CD4-positive, alpha-beta T cell treated with Interleukin-15 for 4 hours (primary cell): ENCODE data around the gene MEPCE.
"Not testable (repeated sequence)": the region's sequence is repeated elsewhere in the genome, so short reads cannot be mapped to it uniquely, and the experiment has no call there.

Experiments used
- DNase-seq: peaks from one replicate; pipeline ENCODE4 v3.0.0-alpha.2; 2020; ENCODE audit warnings: low spot score

The MEPCE gene, protein sequence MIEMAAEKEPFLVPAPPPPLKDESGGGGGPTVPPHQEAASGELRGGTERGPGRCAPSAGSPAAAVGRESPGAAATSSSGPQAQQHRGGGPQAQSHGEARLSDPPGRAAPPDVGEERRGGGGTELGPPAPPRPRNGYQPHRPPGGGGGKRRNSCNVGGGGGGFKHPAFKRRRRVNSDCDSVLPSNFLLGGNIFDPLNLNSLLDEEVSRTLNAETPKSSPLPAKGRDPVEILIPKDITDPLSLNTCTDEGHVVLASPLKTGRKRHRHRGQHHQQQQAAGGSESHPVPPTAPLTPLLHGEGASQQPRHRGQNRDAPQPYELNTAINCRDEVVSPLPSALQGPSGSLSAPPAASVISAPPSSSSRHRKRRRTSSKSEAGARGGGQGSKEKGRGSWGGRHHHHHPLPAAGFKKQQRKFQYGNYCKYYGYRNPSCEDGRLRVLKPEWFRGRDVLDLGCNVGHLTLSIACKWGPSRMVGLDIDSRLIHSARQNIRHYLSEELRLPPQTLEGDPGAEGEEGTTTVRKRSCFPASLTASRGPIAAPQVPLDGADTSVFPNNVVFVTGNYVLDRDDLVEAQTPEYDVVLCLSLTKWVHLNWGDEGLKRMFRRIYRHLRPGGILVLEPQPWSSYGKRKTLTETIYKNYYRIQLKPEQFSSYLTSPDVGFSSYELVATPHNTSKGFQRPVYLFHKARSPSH

DNA sequence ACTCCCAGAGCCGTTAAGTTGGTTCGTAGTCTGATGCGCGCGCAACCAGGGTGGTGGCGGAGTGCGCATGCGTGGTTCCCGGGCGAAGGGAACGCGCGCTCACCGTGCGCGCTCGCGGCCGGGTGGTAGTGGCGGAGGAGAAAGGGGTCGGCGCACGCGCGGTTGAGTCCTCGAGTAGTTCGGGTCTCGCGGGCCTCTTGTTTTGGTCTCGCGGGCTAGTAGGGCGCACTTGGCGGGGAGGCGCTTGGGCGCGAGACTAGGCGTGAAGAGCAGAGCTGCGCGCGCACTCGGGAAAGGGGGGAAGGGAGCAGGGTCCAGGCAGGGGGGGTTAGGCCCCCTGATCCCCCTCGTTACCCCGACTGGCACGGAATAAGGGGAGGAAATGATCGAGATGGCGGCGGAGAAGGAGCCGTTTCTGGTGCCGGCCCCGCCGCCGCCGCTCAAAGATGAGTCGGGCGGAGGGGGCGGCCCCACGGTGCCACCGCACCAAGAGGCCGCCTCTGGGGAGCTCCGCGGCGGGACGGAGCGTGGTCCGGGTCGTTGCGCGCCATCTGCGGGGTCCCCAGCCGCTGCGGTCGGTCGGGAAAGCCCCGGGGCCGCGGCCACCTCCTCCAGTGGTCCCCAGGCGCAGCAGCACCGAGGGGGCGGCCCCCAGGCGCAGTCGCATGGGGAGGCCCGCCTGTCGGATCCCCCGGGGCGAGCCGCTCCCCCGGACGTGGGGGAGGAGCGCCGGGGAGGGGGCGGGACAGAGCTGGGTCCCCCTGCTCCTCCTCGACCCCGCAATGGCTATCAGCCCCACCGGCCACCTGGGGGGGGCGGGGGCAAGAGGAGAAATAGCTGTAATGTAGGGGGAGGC, at the start of gene MEPCE:
Gene MEPCE (plus strand): TSS at position 195 of the 856 bp plus-strand sequence. CDS start 188 bp downstream, at position 383.
- DNase-seq: peak; percentile 94

- DNase-seq: no peak
Observed at GRCh38 chr7:100380196-100380595, 49.4 kb upstream of the MEPCE start.

DNA sequence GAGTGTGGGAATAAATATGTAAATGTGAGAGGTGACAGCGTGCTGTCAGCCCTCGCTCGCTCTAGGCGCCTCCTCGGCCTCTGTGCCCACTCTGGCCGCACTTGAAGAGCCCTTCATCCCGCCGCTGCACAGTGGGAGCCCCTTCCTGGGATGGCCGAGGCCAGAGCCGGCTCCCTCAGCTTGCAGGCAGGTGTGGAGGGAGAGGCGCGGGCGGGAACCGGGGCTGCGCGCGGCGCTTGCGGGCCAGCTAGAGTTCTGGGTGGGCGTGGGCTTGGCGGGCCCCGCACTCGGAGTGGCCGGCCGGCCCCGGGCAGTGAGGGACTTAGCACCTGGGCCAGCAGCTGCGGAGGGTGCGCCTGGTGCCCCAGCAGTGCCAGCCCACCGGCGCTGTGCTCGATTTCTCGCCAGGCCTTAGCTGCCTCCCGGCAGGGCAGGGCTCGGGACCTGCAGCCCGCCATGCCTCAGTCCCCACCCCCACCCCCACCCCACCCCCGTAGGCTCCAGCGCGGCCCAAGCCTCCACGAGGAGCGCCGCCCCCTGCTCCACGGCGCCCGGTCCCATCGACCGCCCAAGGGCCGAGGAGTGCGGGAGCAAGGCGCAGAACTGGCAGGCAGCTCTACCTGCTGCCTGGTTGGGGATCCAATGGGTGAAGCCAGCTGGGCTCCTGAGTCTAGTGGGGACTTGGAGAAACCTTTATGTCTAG, 47.9 kb upstream of the MEPCE start:
- DNase-seq: not testable (repeated sequence)

DNA sequence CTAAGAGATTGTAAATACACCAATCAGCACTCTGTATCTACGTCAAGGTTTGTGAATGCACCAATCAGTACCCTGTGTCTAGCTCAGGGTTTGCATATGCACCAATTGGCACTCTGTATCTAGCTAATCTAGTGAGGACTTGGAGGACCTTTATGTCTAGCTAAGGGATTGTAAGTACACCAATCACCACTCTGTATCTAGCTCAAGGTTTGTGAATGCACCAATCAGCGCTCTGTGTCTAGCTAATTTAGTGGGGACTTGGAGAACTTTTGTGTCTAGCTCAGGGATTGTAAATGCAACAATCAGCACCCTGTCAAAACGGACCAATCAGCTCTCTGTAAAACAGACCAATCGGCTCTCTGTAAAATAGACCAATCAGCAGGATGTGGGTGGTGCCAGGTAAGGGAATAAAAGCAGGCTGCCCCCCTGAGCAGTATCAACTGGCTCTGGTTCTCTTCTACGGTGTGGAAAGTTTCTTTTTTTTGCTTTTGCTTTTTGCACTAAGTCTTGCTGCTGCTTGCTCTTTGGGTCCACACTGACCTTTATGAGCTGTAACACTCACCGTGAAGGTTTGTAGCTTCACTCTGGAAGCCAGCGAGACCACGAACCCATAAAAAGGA, 47.3 kb upstream of the MEPCE start:
- not testable (repeated sequence) for DNase-seq

DNA sequence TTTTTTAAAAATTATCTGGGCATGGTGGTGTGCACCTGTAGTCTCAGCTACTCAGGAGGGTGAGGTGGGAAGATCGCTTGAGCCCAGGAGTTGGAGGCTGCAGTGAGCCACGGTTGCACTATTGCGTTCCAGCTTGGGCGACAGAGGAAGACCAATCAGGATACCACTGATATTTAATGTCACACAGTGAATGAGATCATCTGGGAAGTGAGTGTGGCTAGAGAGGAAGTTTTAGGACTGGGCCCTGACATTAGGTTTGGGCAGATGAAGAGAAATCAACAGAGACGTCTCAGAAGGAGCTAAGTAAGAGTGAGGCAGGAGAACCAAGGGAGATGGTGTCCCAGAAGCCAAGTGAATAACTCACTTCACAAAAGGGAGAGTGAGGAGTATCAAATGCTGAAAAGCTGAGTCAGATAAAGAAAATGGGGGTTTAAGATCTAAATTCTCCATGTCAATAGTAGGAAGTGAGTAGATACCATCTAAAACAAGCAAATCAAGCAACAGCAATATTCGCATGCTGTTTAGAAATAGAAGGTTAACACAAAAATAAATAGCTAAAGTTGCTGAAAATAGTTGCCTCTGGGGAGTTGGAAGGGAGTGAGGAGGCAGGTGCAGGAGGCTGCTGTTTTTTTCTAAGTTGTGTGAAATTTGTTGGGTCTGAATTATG, 44.9 kb upstream of the MEPCE start:
- DNase-seq: no peak

DNA sequence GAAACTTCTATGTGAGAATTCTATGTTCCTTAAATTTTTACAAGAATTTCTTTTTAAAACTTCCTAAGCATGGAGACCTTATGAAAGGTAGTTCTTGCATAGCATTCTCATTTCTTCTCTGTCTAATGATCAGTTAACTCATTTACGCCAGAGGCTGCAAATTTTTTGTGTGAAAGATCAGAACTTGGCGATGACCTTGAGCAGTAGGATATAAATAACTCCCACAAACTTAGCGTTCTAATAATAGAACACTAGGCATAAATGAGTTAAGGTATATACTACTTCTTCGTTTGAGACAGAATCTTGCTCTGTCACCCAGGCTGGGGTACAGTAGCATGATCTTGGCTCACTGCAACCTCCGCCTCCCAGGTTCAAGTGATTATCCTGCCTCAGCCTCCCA, 42.7 kb upstream of the MEPCE start:
- DNase-seq: no peak

- no peak for DNase-seq
Observed at GRCh38 chr7:100387695-100388094, 41.9 kb upstream of the MEPCE start.

GRCh38 chr7:100389437-100390088, 40.1 kb upstream of the MEPCE start:
- no peak for DNase-seq

GRCh38 chr7:100390286-100391009, 39.2 kb upstream of the MEPCE start:
- no peak for DNase-seq

- no peak for DNase-seq
Observed at GRCh38 chr7:100393233-100393905, 36.3 kb upstream of the MEPCE start.

DNA sequence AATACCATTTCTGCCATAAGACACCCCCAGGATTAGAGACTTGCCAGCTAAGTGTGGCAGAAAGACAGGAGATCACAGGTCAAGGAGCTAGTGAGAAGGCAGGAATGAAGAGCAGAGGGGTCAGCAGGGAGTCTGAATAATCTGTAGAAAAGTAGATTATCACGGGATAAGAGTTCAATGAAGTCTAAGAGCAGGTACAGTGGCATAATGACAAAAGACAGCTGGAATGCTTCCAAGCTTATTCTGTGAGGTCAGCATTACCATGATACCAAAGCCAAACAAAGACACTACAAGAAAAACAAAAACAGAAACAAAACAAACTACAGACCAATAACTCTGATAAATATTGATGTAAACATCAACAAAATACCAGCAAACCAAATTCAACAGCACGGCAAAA, 35.6 kb upstream of the MEPCE start:
- no peak for DNase-seq

DNA sequence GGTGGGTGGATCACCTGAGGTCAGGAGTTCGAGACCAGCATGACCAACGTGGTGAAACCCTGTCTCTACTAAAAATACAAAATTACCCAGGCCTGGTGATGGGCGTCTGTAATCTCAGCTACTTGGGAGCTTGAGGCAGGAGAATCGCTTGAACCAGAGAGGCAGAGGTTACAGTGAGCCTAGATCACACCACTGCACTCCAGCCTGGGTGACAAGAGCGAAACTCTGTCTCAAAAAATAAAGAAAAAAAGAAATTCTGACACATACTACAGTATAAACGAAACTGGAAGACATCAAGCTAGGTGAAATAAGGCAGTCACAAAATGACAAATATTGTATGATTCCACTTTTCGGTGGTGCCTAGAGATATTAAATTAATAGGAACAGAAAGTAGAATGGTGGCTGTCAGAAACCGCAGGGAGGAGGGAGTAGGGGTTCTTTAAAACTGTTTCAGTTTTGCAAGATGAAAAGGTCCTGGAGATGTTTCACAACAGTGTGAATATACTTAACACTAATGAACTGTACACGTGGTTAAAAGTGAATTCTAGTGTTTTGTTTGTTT, 33.1 kb upstream of the MEPCE start:
- peak; percentile 53 for DNase-seq

DNA sequence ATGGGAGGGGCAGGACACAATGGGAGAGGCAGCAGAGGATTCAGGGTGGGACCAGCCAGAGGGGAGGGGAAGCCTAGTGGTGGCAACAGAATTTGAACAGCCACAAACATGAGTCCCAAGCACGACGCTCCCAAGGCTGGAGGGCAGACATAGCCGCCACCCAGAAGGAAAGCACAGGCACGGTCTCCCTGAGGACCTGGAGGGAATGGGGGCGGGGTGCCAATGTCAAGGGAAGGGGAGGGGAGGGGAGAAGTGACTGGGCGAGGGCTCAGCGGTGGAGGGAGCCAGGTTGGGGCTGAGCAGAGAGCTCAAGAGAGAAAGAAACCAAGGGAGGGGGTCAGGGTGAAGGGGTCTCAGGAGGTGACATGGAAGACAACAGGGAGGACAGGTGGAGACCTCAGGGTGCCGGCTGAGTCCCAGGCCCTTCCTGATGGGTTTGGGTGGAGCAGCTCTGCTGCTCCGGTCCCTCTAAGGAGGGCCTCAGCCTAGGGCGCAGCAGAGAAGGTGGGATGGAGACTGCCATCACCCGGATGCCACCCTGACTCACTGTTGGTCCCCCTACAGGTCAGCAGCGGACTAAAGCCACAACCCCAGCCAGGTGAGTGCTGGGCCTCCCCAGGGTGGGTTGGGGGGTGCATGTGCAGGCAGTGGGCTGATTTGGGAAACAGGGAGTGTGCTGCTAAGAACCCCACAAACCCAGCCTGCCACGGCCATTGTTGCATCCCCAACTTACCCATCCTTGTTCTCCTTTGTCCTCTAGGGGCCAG, 32.1 kb upstream of the MEPCE start:
- no peak for DNase-seq

GRCh38 chr7:100398239-100398638, 31.4 kb upstream of the MEPCE start:
- DNase-seq: no peak

DNA sequence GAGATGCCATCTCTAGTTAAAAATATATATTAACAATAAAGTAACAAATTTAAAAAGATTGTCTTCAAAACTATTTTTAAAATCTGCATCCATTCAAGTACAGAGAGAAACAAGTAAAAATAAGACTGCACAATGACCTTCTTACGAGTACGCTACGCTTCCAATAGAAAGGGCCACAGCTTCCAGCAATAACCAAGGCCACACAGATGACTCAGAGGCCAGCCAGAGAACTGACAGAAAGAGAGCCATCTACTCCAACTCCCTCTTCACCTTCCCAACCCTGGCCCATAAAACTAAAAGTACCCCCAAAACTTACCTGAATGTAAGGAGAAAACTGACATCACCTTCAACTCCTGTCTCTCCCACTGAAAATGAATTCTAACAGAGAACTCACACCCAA, 29.6 kb upstream of the MEPCE start:
- DNase-seq: no peak

DNA sequence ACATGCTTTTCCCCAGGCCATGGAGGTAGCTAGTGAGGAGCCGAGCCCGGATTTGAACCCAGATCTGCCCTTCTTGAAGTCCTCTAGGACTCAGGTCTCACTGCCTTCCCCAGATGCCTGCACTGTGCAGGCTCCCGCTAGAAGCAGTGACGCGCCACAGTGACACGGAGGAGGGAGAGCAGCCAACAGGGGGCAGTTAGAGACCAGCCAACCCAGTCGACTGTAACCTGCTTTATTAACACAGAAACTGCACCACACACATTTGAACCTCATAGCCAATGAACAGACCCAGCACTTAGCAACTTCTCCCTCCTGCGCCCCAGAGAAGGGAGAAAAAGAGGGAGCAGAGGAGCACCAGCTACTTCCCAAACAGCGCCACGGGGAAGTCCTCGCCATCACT, 29.0 kb upstream of the MEPCE start:
- DNase-seq: no peak

GRCh38 chr7:100401811-100402210, 27.8 kb upstream of the MEPCE start:
- DNase-seq: no peak

DNA sequence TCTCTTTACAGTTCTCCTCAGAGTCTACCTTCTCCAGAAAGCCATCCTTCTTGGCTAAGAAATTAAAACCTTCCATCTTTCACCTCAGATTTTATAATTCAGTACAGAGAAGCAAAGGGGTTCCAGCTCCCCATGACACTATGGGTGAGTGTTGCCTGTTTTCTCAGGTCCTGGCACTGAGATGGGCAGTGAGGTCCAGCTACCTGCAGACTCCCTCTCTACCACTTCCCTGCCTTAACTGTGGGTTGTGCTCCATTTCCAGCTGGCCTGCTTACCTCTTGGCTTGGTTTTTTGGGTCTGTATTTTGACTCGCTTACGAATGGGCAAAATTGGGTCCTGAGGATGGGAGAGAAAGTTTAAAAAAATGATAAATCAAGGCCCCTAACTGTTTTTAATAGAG, 27.4 kb upstream of the MEPCE start:
- DNase-seq: no peak
